ENCODE results near the gene FCRL1. TPM values are rescaled to one million over a fixed set of nuclear protein-coding genes. Genes with fewer than 3 reads are reported as not detected.

Gene FCRL1
- polyA plus RNA-seq, 1 of the 3 experiments (the other 2 are of a cell fraction), result not detected

- WGBS (ENCODE audit: low lambda C conversion rate), result 0% methylated on average over 1 of the region's 1 CpG
- ChIA-PET POLR2A (no interaction called here), CTCF (no interaction called here)
- Histone ChIP-seq H3K27ac (ENCODE audit: low read depth in 2 of 2, low read length in 1 of 2) (no peak overlapping the region), H3K36me3 (replicated peaks in 1 of 2; ENCODE audit: control insufficient read depth in 1 of 2, insufficient read depth in 2 of 2, low read length in 1 of 2) (no peaks in the 10 kb centered on the region), H3K79me2 (ENCODE audit: insufficient read depth) (no peaks in the 10 kb centered on the region), H4K20me1 (ENCODE audit: insufficient read depth) (no peaks in the 10 kb centered on the region), H2AFZ (ENCODE audit: low read depth) (no peak overlapping the region), H3K27me3 (ENCODE audit: insufficient read depth) (peaks cover 5% of the 10 kb centered on the region; the same call in 1 of the 2 replicates), H3K4me2 (no peak overlapping the region), H3F3A (replicated peaks; ENCODE audit: insufficient read depth) (no peaks in the 10 kb centered on the region), H3K4me1 (ENCODE audit: control insufficient read depth in 1 of 2, insufficient read depth in 2 of 2, low read depth in 1 of 2, low read length in 1 of 2) (no peaks in the 10 kb centered on the region; a peak in 1 of 4 replicates), H3K9ac (no peak overlapping the region), H3K4me3 (ENCODE audit: low read depth in 2 of 2, low read length in 1 of 2) (no peak overlapping the region), H3K9me2 (no peaks in the 10 kb centered on the region), H3K9me3 (no peaks in the 10 kb centered on the region)
- TF ChIP-seq CTCF (IDR thresholded peaks at IDR 0.05) (peak; percentile 9; the same call in 1 of the 2 replicates), RXRA (IDR thresholded peaks at IDR 0.05; ENCODE audit: borderline replicate concordance, low read depth) (no peak)
- no peak for DNase-seq
Measured at GRCh38 chr1:157773493-157774350, 46.2 kb downstream of the FCRL1 start.

- 2% methylated on average over 8 of the region's 8 CpGs for WGBS (ENCODE audit: low lambda C conversion rate)
- no peak overlapping the region for H3K27ac ChIP-seq (ENCODE audit: low read depth in 2 of 2, low read length in 1 of 2)
Measured at GRCh38 chr1:157771661-157772425, 48.1 kb downstream of the FCRL1 start.

GRCh38 chr1:157770442-157771043 lies 49.4 kb downstream of the FCRL1 start:
- Histone ChIP-seq H3K27ac (ENCODE audit: low read depth in 2 of 2, low read length in 1 of 2) (no peak overlapping the region), H3K9ac (no peak overlapping the region), H3K27me3 (ENCODE audit: insufficient read depth) (peaks cover 5% of the 10 kb centered on the region; the same call in 1 of the 2 replicates), H3K4me3 (ENCODE audit: low read depth in 2 of 2, low read length in 1 of 2) (no peak overlapping the region), H3K36me3 (replicated peaks in 1 of 2; ENCODE audit: control insufficient read depth in 1 of 2, insufficient read depth in 2 of 2, low read length in 1 of 2) (no peaks in the 10 kb centered on the region), H3K4me2 (no peak overlapping the region), H4K20me1 (ENCODE audit: insufficient read depth) (no peaks in the 10 kb centered on the region), H3K9me2 (no peaks in the 10 kb centered on the region), H3K79me2 (ENCODE audit: insufficient read depth) (no peaks in the 10 kb centered on the region), H3F3A (replicated peaks; ENCODE audit: insufficient read depth) (no peaks in the 10 kb centered on the region), H3K9me3 (no peaks in the 10 kb centered on the region), H2AFZ (ENCODE audit: low read depth) (no peak overlapping the region), H3K4me1 (ENCODE audit: control insufficient read depth in 1 of 2, insufficient read depth in 2 of 2, low read depth in 1 of 2, low read length in 1 of 2) (no peaks in the 10 kb centered on the region; a peak in 1 of 4 replicates)
- peak; percentile 22; the same call in 1 of the 2 replicates for TF ChIP-seq SMC3 (IDR thresholded peaks at IDR 0.05; ENCODE audit: low read depth, low read length)
- TF ChIP-seq RAD21 (IDR thresholded peaks at IDR 0.05; ENCODE audit: low read length), result no peak
- no peak for TF ChIP-seq CHD2 (IDR thresholded peaks at IDR 0.05; ENCODE audit: low read length, partially characterized antibody)
- no peak for TF ChIP-seq JUND (IDR thresholded peaks at IDR 0.05)
- peak; percentile 36 for TF ChIP-seq CTCF (IDR thresholded peaks at IDR 0.05)
- TF ChIP-seq TEAD4 (IDR thresholded peaks at IDR 0.05; ENCODE audit: borderline replicate concordance, insufficient read depth), result no peak
- no peak for TF ChIP-seq PBX3 (IDR thresholded peaks at IDR 0.05)
- CTCF ChIA-PET, result interaction anchor here (0.9 to 1.0 kb wide), 2 partner anchors 20 to 178 kb away, joined by 3 to 4 read pairs; no protein-coding TSS in a partner anchor
- WGBS (ENCODE audit: low lambda C conversion rate), result 10% methylated on average over 9 of the region's 9 CpGs
- POLR2A ChIA-PET, result no interaction called here
- DNase-seq, result no peak

More at GRCh38 chr1:157771661-157772425, 48.1 kb downstream of the FCRL1 start:
- DNase-seq, result no peak
- H3K27me3 ChIP-seq (ENCODE audit: insufficient read depth), result peaks cover 5% of the 10 kb centered on the region; the same call in 1 of the 2 replicates
- H3K4me2 ChIP-seq, result no peak overlapping the region
- ChIA-PET CTCF (no interaction called here), POLR2A (no interaction called here)
- no peaks in the 10 kb centered on the region for H3K79me2 ChIP-seq (ENCODE audit: insufficient read depth)
- no peaks in the 10 kb centered on the region for H3K9me3 ChIP-seq
- H3K36me3 ChIP-seq (replicated peaks in 1 of 2; ENCODE audit: control insufficient read depth in 1 of 2, insufficient read depth in 2 of 2, low read length in 1 of 2), result no peaks in the 10 kb centered on the region
- no peaks in the 10 kb centered on the region; a peak in 1 of 4 replicates for H3K4me1 ChIP-seq (ENCODE audit: control insufficient read depth in 1 of 2, insufficient read depth in 2 of 2, low read depth in 1 of 2, low read length in 1 of 2)
- no peaks in the 10 kb centered on the region for H4K20me1 ChIP-seq (ENCODE audit: insufficient read depth)
- TF ChIP-seq MEF2A (IDR thresholded peaks at IDR 0.05; ENCODE audit: borderline replicate concordance, low read depth), result no peak
- TF ChIP-seq RXRA (IDR thresholded peaks at IDR 0.05; ENCODE audit: borderline replicate concordance, low read depth), result no peak
- no peaks in the 10 kb centered on the region for H3F3A ChIP-seq (replicated peaks; ENCODE audit: insufficient read depth)
- no peak overlapping the region for H3K4me3 ChIP-seq (ENCODE audit: low read depth in 2 of 2, low read length in 1 of 2)
- H3K9ac ChIP-seq, result no peak overlapping the region
- H3K9me2 ChIP-seq, result no peaks in the 10 kb centered on the region
- H2AFZ ChIP-seq (ENCODE audit: low read depth), result no peak overlapping the region
